Skin of body (tissue), 2 donors: Measurements from ENCODE around the gene CDHR5. TPM values are rescaled to one million over a fixed set of nuclear protein-coding genes. Genes with fewer than 3 reads are reported as not detected.
"Not testable (repeated sequence)": the region's sequence is repeated elsewhere in the genome, so short reads cannot be mapped to it uniquely, and the experiment has no call there.

ENCODE experiments used
- DNase-seq: peaks from one replicate; lab custom pipeline; 2025; lab: John Stamatoyannopoulos, UW
- total RNA-seq: library from RNA; depleted of rRNA; stranded (reverse); fragments of >200 nt; gene quantifications from one replicate; pipeline ENCODE4 v1.2.3, GENCODE V29; 2014

The CDHR5 gene, protein sequence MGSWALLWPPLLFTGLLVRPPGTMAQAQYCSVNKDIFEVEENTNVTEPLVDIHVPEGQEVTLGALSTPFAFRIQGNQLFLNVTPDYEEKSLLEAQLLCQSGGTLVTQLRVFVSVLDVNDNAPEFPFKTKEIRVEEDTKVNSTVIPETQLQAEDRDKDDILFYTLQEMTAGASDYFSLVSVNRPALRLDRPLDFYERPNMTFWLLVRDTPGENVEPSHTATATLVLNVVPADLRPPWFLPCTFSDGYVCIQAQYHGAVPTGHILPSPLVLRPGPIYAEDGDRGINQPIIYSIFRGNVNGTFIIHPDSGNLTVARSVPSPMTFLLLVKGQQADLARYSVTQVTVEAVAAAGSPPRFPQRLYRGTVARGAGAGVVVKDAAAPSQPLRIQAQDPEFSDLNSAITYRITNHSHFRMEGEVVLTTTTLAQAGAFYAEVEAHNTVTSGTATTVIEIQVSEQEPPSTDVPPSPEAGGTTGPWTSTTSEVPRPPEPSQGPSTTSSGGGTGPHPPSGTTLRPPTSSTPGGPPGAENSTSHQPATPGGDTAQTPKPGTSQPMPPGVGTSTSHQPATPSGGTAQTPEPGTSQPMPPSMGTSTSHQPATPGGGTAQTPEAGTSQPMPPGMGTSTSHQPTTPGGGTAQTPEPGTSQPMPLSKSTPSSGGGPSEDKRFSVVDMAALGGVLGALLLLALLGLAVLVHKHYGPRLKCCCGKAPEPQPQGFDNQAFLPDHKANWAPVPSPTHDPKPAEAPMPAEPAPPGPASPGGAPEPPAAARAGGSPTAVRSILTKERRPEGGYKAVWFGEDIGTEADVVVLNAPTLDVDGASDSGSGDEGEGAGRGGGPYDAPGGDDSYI
- not detected for total RNA-seq

DNA sequence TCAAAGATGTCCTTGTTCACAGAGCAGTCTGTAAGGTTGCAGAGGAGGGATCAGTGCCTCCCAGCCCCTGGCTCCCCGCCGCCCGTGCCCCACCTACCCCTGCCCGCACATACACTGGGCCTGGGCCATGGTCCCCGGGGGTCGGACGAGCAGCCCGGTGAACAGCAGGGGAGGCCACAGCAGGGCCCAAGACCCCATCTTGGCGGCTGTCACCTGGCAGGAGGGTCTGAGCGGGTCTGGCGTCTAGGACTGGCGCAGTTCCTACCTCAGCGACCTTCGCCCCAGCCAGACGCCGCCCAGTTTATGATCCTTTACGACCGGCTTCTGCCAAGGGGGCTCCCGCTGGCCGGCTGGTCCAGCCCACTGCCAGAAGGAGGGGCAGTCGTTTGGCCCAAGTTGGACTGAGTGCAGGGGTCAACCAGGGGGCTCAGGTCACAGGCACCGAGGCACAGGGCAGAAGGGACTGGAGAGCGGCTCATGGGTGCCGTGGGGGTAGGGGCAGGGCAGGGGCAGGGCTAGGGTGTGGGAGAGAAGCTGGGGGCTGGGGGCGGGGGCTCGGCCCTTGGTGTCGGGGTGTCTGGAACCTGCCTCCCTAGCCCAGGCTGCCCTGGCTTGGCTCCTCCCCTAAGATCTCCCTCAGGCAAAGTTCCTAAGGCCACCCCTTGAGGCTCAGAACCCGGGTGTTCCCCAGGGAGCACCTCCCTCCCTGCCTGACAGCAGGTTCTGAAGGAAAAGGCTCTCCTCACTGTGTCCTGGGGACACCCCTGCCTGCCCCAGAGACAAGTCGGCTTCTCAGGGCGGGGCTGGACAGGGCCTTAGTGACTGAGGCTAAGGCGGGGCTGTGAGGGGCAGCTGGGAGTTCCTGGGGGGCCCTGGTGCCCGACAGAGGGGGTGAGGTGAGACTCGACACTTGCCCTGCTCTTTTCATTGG, at the start of gene CDHR5:
CDHR5 (minus strand) TSS at position 251 of the 931 bp plus-strand sequence; CDS start at position 198, 53 bp downstream.
- DNase-seq: no peak

GRCh38 chr11:674406-674805, 49.7 kb upstream of the CDHR5 start:
- no peak for DNase-seq

DNA sequence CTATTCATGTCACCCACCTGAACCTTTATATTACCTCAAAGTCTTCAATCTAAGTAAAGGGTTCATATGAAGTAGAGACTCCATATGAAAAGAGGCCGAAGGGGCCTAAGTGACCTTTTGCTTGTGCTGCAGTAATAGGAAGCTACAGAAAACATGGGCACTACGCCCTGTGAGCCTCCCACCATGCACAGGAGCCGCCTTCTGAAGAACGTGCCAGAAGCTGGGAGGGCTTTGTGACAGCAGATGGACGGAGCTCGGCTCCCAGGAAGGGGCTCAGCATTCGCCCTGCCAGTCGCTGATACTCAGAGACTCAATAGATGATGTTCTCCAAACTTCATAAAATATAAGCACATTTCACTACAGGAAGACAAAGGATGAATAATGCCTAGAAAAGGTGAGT, 49.1 kb upstream of the CDHR5 start:
- DNase-seq: no peak

GRCh38 chr11:665704-666281, 41.0 kb upstream of the CDHR5 start:
- no peak for DNase-seq

DNA sequence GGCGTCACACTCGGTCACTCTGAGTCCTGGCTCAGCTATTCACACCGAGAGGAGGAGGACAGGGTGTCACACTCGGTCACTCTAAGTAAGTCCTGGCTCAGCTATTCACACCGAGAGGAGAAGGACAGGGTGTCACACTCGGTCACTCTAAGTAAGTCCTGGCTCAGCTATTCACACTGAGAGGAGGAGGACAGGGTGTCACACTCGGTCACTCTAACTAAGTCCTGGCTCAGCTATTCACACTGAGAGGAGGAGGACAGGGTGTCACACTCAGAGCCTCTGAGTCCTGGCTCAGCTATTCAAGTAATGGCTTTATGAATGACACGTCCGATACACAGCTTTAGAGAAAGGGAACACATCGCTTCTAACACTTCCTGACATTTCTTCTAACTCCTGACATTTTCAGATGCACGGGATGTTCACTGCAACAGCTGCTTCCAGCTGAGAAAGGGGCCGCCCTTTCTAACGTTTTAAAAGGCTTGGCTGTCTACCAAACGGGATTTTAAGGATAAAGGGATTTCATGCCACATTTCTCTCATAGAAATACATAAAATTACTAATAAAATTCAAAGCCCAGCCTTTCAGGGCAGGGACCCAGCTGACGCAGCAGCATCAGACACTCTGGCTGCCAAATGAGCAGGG, 40.4 kb upstream of the CDHR5 start:
- peak; percentile 10 for DNase-seq

- no peak for DNase-seq
Observed at GRCh38 chr11:662689-663274, 38.0 kb upstream of the CDHR5 start.

GRCh38 chr11:660681-661444, 36.1 kb upstream of the CDHR5 start:
- no peak for DNase-seq

- no peak for DNase-seq
Observed at GRCh38 chr11:660281-660680, 35.5 kb upstream of the CDHR5 start.

DNA sequence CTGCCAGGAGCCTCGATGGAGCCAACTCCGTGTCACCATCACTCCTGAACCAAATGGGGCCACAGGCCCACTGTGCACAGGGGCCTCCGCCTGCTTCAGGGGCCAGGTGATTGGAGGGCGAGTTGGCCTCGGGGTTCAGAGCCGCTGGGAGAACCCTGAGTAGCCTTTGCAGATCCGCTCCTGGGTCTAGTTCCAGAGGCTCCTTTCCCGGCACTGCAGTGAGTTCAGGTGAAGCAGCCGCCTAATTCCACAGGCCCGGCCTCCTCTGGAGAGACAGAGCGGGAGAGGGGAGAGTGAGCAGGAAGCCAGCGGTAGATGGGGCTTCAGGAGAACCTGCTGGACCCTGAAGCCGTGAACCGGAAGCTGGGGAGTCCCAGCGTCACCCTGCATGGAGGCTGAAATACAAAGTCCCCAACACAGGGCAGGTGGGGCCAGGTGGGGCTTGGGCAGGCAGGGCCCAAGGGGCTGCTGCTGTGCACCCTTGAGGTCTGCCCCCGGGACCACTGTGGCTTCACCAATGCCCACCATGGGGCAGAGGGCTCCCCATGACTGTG, 34.9 kb upstream of the CDHR5 start:
- DNase-seq: no peak

DNA sequence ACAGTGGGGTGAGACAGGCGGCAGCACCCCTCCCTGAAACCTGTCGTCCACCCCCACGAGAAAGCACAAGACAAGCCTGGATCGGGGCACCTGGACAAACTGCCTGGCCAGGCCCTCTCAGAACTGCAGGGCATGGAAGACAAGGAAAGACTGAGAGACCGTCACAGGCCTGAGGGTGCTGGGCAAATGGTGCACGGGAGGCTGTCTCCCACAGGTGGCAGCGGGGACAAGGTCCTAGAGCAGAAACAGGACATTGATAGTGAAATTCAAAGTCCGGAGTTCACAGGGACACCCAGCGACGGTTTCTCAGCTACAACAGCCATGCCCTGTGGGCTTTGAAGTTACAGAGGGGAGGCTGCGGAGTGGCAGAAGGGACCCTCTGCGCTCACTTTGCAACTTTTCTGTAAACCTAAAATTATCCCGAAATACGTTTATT, 33.0 kb upstream of the CDHR5 start:
- no peak for DNase-seq

DNA sequence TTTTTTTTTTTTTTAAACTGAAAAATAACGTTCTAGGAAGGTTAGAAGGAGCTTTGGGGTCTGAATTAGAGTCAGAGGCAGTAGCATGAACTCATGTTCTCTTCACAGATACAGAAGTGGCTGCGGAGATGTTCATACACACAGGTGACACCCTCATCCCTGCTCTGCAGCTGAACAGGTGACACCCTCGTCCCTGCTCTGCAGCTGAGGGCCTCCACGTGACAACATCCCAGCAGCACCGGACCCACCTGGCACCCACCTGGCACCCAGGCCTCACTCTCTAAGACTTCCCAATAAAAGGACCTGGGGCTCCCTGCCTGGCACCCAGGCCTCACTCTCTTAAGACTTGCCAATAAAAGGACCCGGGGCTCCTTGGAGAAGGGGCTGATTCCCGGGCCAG, 32.1 kb upstream of the CDHR5 start:
- no peak for DNase-seq

DNA sequence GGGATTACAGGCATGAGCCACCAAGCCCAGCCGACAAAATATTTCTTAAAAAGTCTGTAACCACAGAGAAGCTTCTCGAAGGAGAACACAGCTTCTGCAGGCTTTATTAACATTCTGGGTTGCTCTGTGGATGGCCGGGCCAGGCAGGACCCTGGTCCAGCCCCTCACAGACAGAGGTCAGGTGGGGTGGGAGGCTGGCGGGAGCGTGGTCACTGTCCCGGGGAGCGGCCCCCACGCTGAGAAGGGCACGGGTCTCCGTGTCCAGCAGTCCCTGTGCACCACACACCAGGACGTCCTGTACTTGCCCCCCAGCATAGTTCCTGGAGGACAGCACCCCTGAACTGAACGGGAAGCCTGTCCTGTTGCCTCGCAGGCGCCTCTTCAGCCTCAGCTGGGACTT, 31.7 kb upstream of the CDHR5 start:
- DNase-seq: no peak

DNA sequence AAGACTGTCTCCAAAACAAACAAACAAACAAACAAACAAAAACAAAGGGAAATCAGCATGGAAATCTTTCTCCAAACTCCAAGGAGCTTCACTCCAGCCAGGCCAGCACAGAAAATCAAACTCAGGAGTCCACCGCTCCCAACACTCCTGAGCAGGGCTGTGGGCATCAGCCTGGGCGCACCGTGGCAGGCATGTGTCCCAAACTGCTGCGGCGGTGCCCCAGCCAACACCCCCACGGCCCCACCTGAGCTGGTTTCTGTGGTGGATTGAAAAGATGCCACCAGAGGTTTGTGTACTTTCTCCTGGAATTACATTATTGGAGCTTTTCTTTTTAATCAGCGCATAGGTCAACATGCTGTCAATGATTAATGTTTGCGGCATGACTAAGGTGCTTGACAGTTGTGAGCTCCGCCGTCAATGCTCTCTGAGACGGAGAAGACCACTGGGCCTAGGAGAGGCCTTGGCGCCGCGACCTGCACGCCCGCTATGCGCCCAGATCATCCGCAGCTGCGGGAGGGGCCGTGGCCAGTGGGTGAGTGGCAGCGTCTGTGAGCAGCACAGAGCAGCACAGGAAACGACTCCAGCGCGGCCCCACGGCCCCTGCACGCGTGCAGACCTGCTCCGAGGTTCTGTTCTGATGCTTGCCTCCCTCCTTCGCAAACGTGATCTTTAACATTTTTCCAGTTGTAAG, 30.4 kb upstream of the CDHR5 start:
- no peak for DNase-seq

GRCh38 chr11:654444-654843, 29.7 kb upstream of the CDHR5 start:
- DNase-seq: not testable (repeated sequence)

DNA sequence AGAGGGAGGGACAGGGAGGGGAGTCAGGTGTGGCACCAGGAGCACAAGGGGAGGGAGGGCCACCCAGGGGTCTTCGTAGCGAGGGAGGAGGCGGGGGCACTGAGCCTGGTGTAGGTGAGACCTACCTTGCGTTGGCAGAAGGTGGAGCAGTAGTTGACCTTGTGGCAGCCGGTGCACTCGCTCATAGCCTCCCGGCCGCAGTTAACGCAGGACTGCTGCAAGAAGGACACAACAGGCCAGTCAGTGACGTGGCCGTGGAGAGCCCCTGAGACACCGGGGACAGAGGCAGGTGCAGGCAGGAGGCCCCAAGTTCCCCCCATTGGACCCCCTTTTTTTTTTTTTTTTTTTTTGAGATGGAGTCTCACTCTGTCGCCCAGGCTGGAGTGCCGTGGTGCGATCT, 29.1 kb upstream of the CDHR5 start:
- no peak for DNase-seq

DNA sequence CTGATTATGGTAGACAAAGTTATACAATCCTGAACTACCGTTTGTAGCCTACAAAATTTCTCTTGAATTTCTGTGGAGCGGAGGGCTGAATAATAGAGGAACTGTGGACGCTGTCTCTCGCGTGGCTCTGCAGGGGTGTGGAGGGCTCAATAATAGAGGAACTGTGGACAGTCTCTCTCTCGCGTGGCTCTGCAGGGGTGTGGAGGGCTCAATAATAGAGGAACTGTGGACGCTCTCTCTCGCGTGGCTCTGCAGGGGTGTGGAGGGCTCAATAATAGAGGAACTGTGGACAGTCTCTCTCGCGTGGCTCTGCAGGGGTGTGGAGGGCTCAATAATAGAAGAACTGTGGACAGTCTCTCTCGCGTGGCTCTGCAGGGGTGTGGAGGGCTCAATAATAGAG, 28.4 kb upstream of the CDHR5 start:
- DNase-seq: not testable (repeated sequence)

GRCh38 chr11:650482-650881, 25.7 kb upstream of the CDHR5 start:
- DNase-seq: no peak

DNA sequence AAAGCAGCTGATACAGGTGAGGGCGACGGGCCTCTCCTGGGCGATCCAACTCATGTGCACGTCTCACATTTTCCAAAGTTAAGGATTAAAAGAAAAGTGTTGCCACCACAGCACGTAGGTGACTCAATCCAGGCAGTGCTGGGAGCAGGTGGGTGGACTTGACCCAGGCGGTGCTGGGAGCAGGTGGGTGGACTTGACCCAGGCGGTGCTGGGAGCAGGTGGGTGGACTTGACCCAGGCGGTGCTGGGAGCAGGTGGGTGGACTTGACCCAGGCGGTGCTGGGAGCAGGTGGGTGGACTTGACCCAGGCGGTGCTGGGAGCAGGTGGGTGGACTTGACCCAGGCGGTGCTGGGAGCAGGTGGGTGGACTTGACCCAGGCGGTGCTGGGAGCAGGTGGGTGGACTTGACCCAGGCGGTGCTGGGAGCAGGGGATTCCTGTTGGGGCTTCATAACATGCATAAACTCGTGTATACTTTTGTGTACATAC, 23.0 kb upstream of the CDHR5 start:
- not testable (repeated sequence) for DNase-seq
